IMR-90 (cell line): ENCODE results near the gene CEP162. TPM values are rescaled to one million over a fixed set of nuclear protein-coding genes. Genes with fewer than 3 reads are reported as not detected.

ENCODE experiments used
- ATAC-seq: fragments of 200-7000 bp; cut with Tn5 transposase; 2 replicates; pipeline ENCODE4 v1.9.1; 2020; ENCODE audit warnings: low read depth, mild to moderate bottlenecking, moderate library complexity
- BruUV-seq: library from RNA; stranded (reverse); fragments of 400-500 nt; replicated peaks from 2 replicates; lab custom pipeline; 2021; lab: Mats Ljungman, UMichigan
- CTCF ChIA-PET: fragments of 300-600 bp; formaldehyde crosslinking; extraction: SDS; loops from one replicate; lab custom pipeline; 2021; ENCODE audit warnings: antibody characterized with exemption; lab: Yijun Ruan, JAX
- POLR2A ChIA-PET: fragments of 300-600 bp; sonication (Branson Sonifier 250); formaldehyde crosslinking; loops from one replicate; lab custom pipeline; 2022; ENCODE audit warnings: antibody characterized with exemption; ENCODE audit not compliant: unreplicated experiment; lab: Charles Lee
- DNase-seq: peaks from one replicate; pipeline ENCODE4 v3.0.0; 2013
- H2AFZ ChIP-seq: replicated peaks from 2 replicates; pipeline ENCODE3; 2013; ENCODE audit warnings: low read length, mild to moderate bottlenecking; ENCODE audit not compliant: poor library complexity
- H2AK5ac ChIP-seq: 2 replicates; pipeline ENCODE4 v1.6.1; 2013; ENCODE audit warnings: low read depth, low read length, inconsistent platforms
- H2AK9ac ChIP-seq: replicated peaks from 2 replicates; pipeline ENCODE3; 2013; ENCODE audit warnings: mild to moderate bottlenecking, low read depth, low read length, moderate library complexity; ENCODE audit not compliant: poor library complexity
- H2BK120ac ChIP-seq: 2 replicates; pipeline ENCODE4 v1.6.1; 2013; ENCODE audit warnings: low read depth, low read length, inconsistent platforms
- H2BK15ac ChIP-seq: 3 replicates; pipeline ENCODE4 v1.6.1; 2013; ENCODE audit warnings: low read depth, low read length, inconsistent platforms
- H2BK20ac ChIP-seq: 2 replicates; pipeline ENCODE4 v1.6.1; 2013; ENCODE audit warnings: low read depth, mild to moderate bottlenecking, inconsistent platforms, low read length, moderate library complexity
- H2BK5ac ChIP-seq: 2 replicates; pipeline ENCODE4 v1.6.1; 2013; ENCODE audit warnings: mild to moderate bottlenecking, low read depth, low read length, inconsistent platforms; ENCODE audit not compliant: poor library complexity, severe bottlenecking
- H3K14ac ChIP-seq: replicated peaks from 2 replicates; pipeline ENCODE4 v1.6.1; 2013; ENCODE audit warnings: low read depth, low read length, inconsistent platforms
- H3K18ac ChIP-seq: 2 replicates; pipeline ENCODE4 v1.6.1; 2013; ENCODE audit warnings: low read depth, low read length, control low read depth
- H3K23ac ChIP-seq: 2 replicates; pipeline ENCODE4 v1.6.1; 2013; ENCODE audit warnings: low read depth, low read length, inconsistent platforms
- H3K27ac ChIP-seq: 2 replicates; pipeline ENCODE4 v1.5.1; 2013; ENCODE audit warnings: mild to moderate bottlenecking, control low read depth, low read length; ENCODE audit not compliant: insufficient read depth
- H3K27me3 ChIP-seq: 2 replicates; pipeline ENCODE4 v1.6.1; 2013; ENCODE audit warnings: low read length; ENCODE audit not compliant: control insufficient read depth, insufficient read depth
- H3K36me3 ChIP-seq: 2 replicates; pipeline ENCODE4 v1.6.1; 2013; ENCODE audit warnings: low read length, mixed read lengths; ENCODE audit not compliant: control insufficient read depth, insufficient read depth
- H3K4ac ChIP-seq: 2 replicates; pipeline ENCODE4 v1.6.1; 2013; ENCODE audit warnings: low read depth, low read length, inconsistent platforms
- H3K4me1 ChIP-seq: 2 replicates; pipeline ENCODE4 v1.6.1; 2013; ENCODE audit warnings: low read length, mixed read lengths; ENCODE audit not compliant: control insufficient read depth, insufficient read depth
- H3K4me2 ChIP-seq: 2 replicates; pipeline ENCODE4 v1.6.1; 2013; ENCODE audit warnings: low read depth, mild to moderate bottlenecking, control low read depth, low read length, moderate library complexity
- H3K4me3 ChIP-seq: 2 replicates; pipeline ENCODE4 v1.5.1; 2013; ENCODE audit warnings: low read depth, mild to moderate bottlenecking, control low read depth, low read length, moderate library complexity; ENCODE audit not compliant: insufficient read depth
- H3K56ac ChIP-seq: 2 replicates; pipeline ENCODE4 v1.6.1; 2013; ENCODE audit warnings: low read length, inconsistent platforms; ENCODE audit not compliant: insufficient read depth; ENCODE audit errors: extremely low read depth
- H3K79me1 ChIP-seq, 2 experiments: 2 replicates each; pipeline ENCODE4 v1.6.1; 2013; ENCODE audit warnings: low read length in 2 of 2, inconsistent platforms in 1 of 2, low read depth in 1 of 2
- H3K9ac ChIP-seq: 2 replicates; pipeline ENCODE4 v1.6.1; 2013; ENCODE audit warnings: low read depth, low read length, control low read depth
- H3K9me1 ChIP-seq: 2 replicates; pipeline ENCODE4 v1.6.1; 2013; ENCODE audit warnings: low read length, inconsistent platforms; ENCODE audit not compliant: insufficient read depth
- H3K9me3 ChIP-seq: 2 replicates; pipeline ENCODE4 v1.6.1; 2013; ENCODE audit warnings: low read length; ENCODE audit not compliant: control insufficient read depth, insufficient read depth
- H4K20me1 ChIP-seq: 2 replicates; pipeline ENCODE4 v1.6.1; 2013; ENCODE audit warnings: low read length, inconsistent platforms; ENCODE audit not compliant: insufficient read depth
- H4K5ac ChIP-seq: 2 replicates; pipeline ENCODE4 v1.6.1; 2013; ENCODE audit warnings: mild to moderate bottlenecking, low read depth, low read length, control low read depth
- H4K8ac ChIP-seq, 2 experiments: 2 replicates each; pipeline ENCODE4 v1.6.1; 2013; ENCODE audit warnings: low read depth in 2 of 2, low read length in 2 of 2, control low read depth in 1 of 2, inconsistent platforms in 1 of 2
- H4K91ac ChIP-seq: 2 replicates; pipeline ENCODE4 v1.6.1; 2013; ENCODE audit warnings: low read depth, low read length, inconsistent platforms; ENCODE audit not compliant: insufficient read depth
- BHLHE40 ChIP-seq: fragments of 150-350 bp; IDR thresholded peaks from 2 replicates; pipeline ENCODE4 v1.6.1; 2016; ENCODE audit warnings: mild to moderate bottlenecking, low read depth, low read length
- CEBPB ChIP-seq: IDR thresholded peaks from 2 replicates; pipeline ENCODE4 v1.6.1; 2012; ENCODE audit warnings: low read depth, low read length, improper control_type of control experiment
- CHD1 ChIP-seq: IDR thresholded peaks from 2 replicates; pipeline ENCODE4 v1.6.1; 2012; ENCODE audit warnings: low read depth, low read length, improper control_type of control experiment
- FOS ChIP-seq: fragments of 150-350 bp; IDR thresholded peaks from 2 replicates; pipeline ENCODE4 v1.6.1; 2016; ENCODE audit warnings: low read depth, low read length
- MAFK ChIP-seq: IDR thresholded peaks from 2 replicates; pipeline ENCODE4 v1.6.1; 2012; ENCODE audit warnings: low read depth, low read length, improper control_type of control experiment
- MXI1 ChIP-seq: IDR thresholded peaks from 2 replicates; pipeline ENCODE4 v1.6.1; 2012; ENCODE audit warnings: low read depth, mild to moderate bottlenecking, low read length, moderate library complexity, borderline replicate concordance
- NFE2L2 ChIP-seq: fragments of 150-350 bp; IDR thresholded peaks from 2 replicates; pipeline ENCODE4 v1.6.1; 2016; ENCODE audit warnings: low read depth, mild to moderate bottlenecking, low read length
- POLR2A ChIP-seq: IDR thresholded peaks from 2 replicates; pipeline ENCODE4 v1.6.1; 2012; ENCODE audit warnings: mild to moderate bottlenecking, low read depth, low read length
- RAD21 ChIP-seq: IDR thresholded peaks from 2 replicates; pipeline ENCODE4 v1.6.1; 2012; ENCODE audit warnings: low read length, improper control_type of control experiment
- RCOR1 ChIP-seq: IDR thresholded peaks from 2 replicates; pipeline ENCODE4 v1.6.1; 2012; ENCODE audit warnings: mild to moderate bottlenecking, low read length, improper control_type of control experiment; ENCODE audit not compliant: insufficient replicate concordance
- RFX5 ChIP-seq: IDR thresholded peaks from 2 replicates; pipeline ENCODE4 v1.8.0; 2012; ENCODE audit warnings: low read depth, mild to moderate bottlenecking, low read length, moderate library complexity
- SMC3 ChIP-seq: fragments of 150-350 bp; IDR thresholded peaks from 2 replicates; pipeline ENCODE4 v1.6.1; 2016; ENCODE audit warnings: low read depth, mild to moderate bottlenecking, antibody characterized with exemption, low read length, moderate library complexity
- WGBS, 2 experiments: methylation state at CpG; one replicate each; pipeline versions ENCODE4 v1.1.5 to v1.1.7; 2013; ENCODE audit warnings: missing lambda C conversion rate in 2 of 2; ENCODE audit not compliant: insufficient read length in 1 of 2; ENCODE audit errors: extremely low coverage in 2 of 2; 5-methylcytosine and 5-hydroxymethylcytosine counted together
- dilution Hi-C: fragments of 300-500 bp; cut with HindIII; formaldehyde crosslinking; loops from one replicate; pipeline ENCODE4 v1.14.3; 2018; ENCODE audit warnings: low sequenced_read_pairs; ENCODE audit not compliant: unreplicated experiment
- in situ Hi-C: fragments of 300-500 bp; cut with MboI; formaldehyde crosslinking; loops from 3 replicates; pipeline ENCODE4 v1.14.3; 2019; ENCODE audit warnings: low sequenced_read_pairs, inconsistent platforms, mixed read lengths
- intact Hi-C: fragments of 100-400 bp; cut with micrococcal nuclease; formaldehyde crosslinking; loops from 2 replicates; pipeline ENCODE4 v1.10.0; 2022
- polyA plus RNA-seq, 3 experiments: library from polyadenylated mRNA; depleted of rRNA; stranded (reverse); fragments of >200 nt; gene quantifications; 2 replicates each; pipeline ENCODE4 v1.2.3, GENCODE V29; 2012; ENCODE audit warnings: low replicate concordance in 1 of 3
- total RNA-seq: library from RNA; depleted of rRNA; stranded (reverse); fragments of >200 nt; gene quantifications from 2 replicates; pipeline ENCODE4 v1.2.3, GENCODE V29; 2012
- TF ChIP-seq, protein P1 (sequence below): fragments of 150-350 bp; IDR thresholded peaks from 2 replicates; pipeline ENCODE4 v1.6.1; 2017; ENCODE audit warnings: mild to moderate bottlenecking, antibody characterized with exemption, low read length, low read depth

Gene CEP162
- total and polyA plus RNA-seq, 2 of the 4 experiments (the other 2 are of a cell fraction), result 1.2 to 1.6 TPM

GRCh38 chr6:84082689-84083265, 144.7 kb downstream of the CEP162 start:
- H3K23ac ChIP-seq, result no peak overlapping the region
- H3K27me3 ChIP-seq, result no peaks in the 10 kb centered on the region
- BruUV-seq, result no TSS peak
- H2AFZ ChIP-seq, result no peak overlapping the region
- WGBS, 2 experiments, result 20% methylated on average over 2 of the region's 11 CpGs; no CpG with 5 or more reads in 1 of the 2 experiments
- H3K4me3 ChIP-seq, result no peak overlapping the region
- H3K9me3 ChIP-seq, result no peaks in the 10 kb centered on the region
- no peak overlapping the region for H2BK120ac ChIP-seq
- ChIA-PET POLR2A (no interaction called here), CTCF (interaction anchor here (0.5 to 1.2 kb wide), 2 partner anchors 12 to 138 kb away, joined by 3 to 6 read pairs; no protein-coding TSS in a partner anchor)
- no peak overlapping the region for H2AK9ac ChIP-seq
- no peak overlapping the region for H3K18ac ChIP-seq
- no peak overlapping the region for H3K4me2 ChIP-seq
- no peaks in the 10 kb centered on the region for H3K79me1 ChIP-seq
- intact Hi-C loops, result no loop called here
- H4K20me1 ChIP-seq, result no peaks in the 10 kb centered on the region
- H3K36me3 ChIP-seq, result no peaks in the 10 kb centered on the region
- no peak overlapping the region for H4K8ac ChIP-seq
- no peak for TF ChIP-seq CEBPB
- TF ChIP-seq CHD1, result no peak
- TF ChIP-seq POLR2A, result no peak
- no peak for TF ChIP-seq MXI1
- no peak for TF ChIP-seq RCOR1
- no peak for TF ChIP-seq FOS
- no peak for TF ChIP-seq SMC3
- no peak for TF ChIP-seq NFE2L2
- TF ChIP-seq RAD21, result no peak
- no peak for TF ChIP-seq BHLHE40
- TF ChIP-seq, protein P1, sequence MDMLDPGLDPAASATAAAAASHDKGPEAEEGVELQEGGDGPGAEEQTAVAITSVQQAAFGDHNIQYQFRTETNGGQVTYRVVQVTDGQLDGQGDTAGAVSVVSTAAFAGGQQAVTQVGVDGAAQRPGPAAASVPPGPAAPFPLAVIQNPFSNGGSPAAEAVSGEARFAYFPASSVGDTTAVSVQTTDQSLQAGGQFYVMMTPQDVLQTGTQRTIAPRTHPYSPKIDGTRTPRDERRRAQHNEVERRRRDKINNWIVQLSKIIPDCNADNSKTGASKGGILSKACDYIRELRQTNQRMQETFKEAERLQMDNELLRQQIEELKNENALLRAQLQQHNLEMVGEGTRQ, result no peak
- no peak for TF ChIP-seq MAFK
- TF ChIP-seq RFX5, result no peak
- no peak overlapping the region for H3K14ac ChIP-seq
- H3K9ac ChIP-seq, result no peak overlapping the region
- no peak overlapping the region for H2BK15ac ChIP-seq
- ATAC-seq (no peak; the same call in 1 of the 2 replicates), DNase-seq (no peak)
- dilution Hi-C loops, result no loop called here
- H3K27ac ChIP-seq, result no peak overlapping the region
- no peak overlapping the region for H4K91ac ChIP-seq
- H4K5ac ChIP-seq, result no peak overlapping the region
- no peaks in the 10 kb centered on the region for H3K9me1 ChIP-seq
- H2BK5ac ChIP-seq, result no peak overlapping the region
- no peak overlapping the region for H3K4ac ChIP-seq
- no peak overlapping the region for H2AK5ac ChIP-seq
- H3K4me1 ChIP-seq, result no peaks in the 10 kb centered on the region
- H3K56ac ChIP-seq, result no peak overlapping the region
- H2BK20ac ChIP-seq, result no peak overlapping the region
- in situ Hi-C loops, result no loop called here
